GM19463 (cell line): ENCODE results near the gene OSMR.

ENCODE experiments used
- ATAC-seq: cut with Tn5 transposase; IDR thresholded peaks from one replicate; pipeline ENCODE4 v1.9.1; 2021; ENCODE audit warnings: mild to moderate bottlenecking, moderate library complexity; ENCODE audit not compliant: unreplicated experiment

The OSMR gene

GRCh38 chr5:38871058-38871605 lies 25.3 kb downstream of the OSMR start:
- ATAC-seq = no peak

- no peak for ATAC-seq
These were observed 26.2 kb downstream of the OSMR start for GRCh38 chr5:38871790-38872551.

- no peak for ATAC-seq
These were observed 27.0 kb downstream of the OSMR start for GRCh38 chr5:38872826-38873225.

GRCh38 chr5:38874948-38875456 lies 29.2 kb downstream of the OSMR start:
- no peak for ATAC-seq

GRCh38 chr5:38878391-38879077 lies 32.7 kb downstream of the OSMR start:
- ATAC-seq = no peak

- no peak for ATAC-seq
These were observed 33.3 kb downstream of the OSMR start for GRCh38 chr5:38879078-38879460.

- no peak for ATAC-seq
These were observed 38.0 kb downstream of the OSMR start for GRCh38 chr5:38883842-38884241.

- ATAC-seq = no peak
These were observed 39.4 kb downstream of the OSMR start for GRCh38 chr5:38885208-38885607.

GRCh38 chr5:38888041-38888440 lies 42.2 kb downstream of the OSMR start:
- ATAC-seq = no peak

GRCh38 chr5:38889424-38889823 lies 43.6 kb downstream of the OSMR start:
- ATAC-seq = no peak

GRCh38 chr5:38891563-38891962 lies 45.8 kb downstream of the OSMR start:
- no peak for ATAC-seq

- no peak for ATAC-seq
These were observed 46.6 kb downstream of the OSMR start for GRCh38 chr5:38892363-38892762.

- ATAC-seq = no peak
These were observed 50.9 kb downstream of the OSMR start for GRCh38 chr5:38896760-38897159.

- ATAC-seq = no peak
These were observed 54.1 kb downstream of the OSMR start for GRCh38 chr5:38899936-38900335.

- no peak for ATAC-seq
These were observed 59.7 kb downstream of the OSMR start for GRCh38 chr5:38905516-38905915.

GRCh38 chr5:38906503-38906902 lies 60.7 kb downstream of the OSMR start:
- no peak for ATAC-seq

- no peak for ATAC-seq
These were observed 66.1 kb downstream of the OSMR start for GRCh38 chr5:38911933-38912332.

- ATAC-seq = no peak
These were observed 67.9 kb downstream of the OSMR start for GRCh38 chr5:38913714-38914113.

- ATAC-seq = no peak
These were observed 71.0 kb downstream of the OSMR start for GRCh38 chr5:38916802-38917201.

GRCh38 chr5:38921174-38921573 lies 75.4 kb downstream of the OSMR start:
- ATAC-seq = no peak

GRCh38 chr5:38922199-38922598 lies 76.4 kb downstream of the OSMR start:
- ATAC-seq = peak; percentile 67
